SK-N-SH (cell line): ENCODE results near the gene DLAT. TPM values are rescaled to one million over a fixed set of nuclear protein-coding genes. Genes with fewer than 3 reads are reported as not detected.
"Not testable (repeated sequence)": the region's sequence is repeated elsewhere in the genome, so short reads cannot be mapped to it uniquely, and the experiment has no call there.

Experiments
- CTCF ChIA-PET: fragments of 300-600, 350-600 bp; formaldehyde crosslinking; extraction: SDS; loops from one replicate; lab custom pipeline; 2021; lab: Yijun Ruan, JAX
- POLR2A ChIA-PET: fragments of 350-600 bp; sonication (Branson Sonifier 250); formaldehyde crosslinking; extraction: SDS; loops from one replicate; lab custom pipeline; 2020; ENCODE audit warnings: antibody characterized with exemption, inconsistent platforms; lab: Yijun Ruan, JAX
- DNase-seq: peaks from one replicate; pipeline ENCODE4 v3.0.0; 2012
- H2AFZ ChIP-seq: fragments of 200-600 bp; sonication (generic); 2 replicates; pipeline ENCODE4 v1.8.1; 2016; ENCODE audit warnings: antibody characterized with exemption, mild to moderate bottlenecking, low read depth
- H3F3A ChIP-seq: fragments of 200-600 bp; sonication (generic); replicated peaks from 2 replicates; pipeline ENCODE3; 2016; ENCODE audit warnings: antibody characterized with exemption, mild to moderate bottlenecking; ENCODE audit not compliant: insufficient read depth
- H3K27ac ChIP-seq, 2 experiments: fragments of 200-500 bp in 1 of 2; fragments of 200-600 bp in 1 of 2; sonication (Bioruptor generic) in 1 of 2; sonication (generic), shearing (Covaris generic) in 1 of 2; 2 replicates each; pipeline versions ENCODE4 v1.5.1 to v1.6.1; 2014 to 2016; ENCODE audit warnings: low read depth in 2 of 2, inconsistent platforms in 1 of 2, low read length in 1 of 2, mild to moderate bottlenecking in 1 of 2, mixed read lengths in 1 of 2
- H3K27me3 ChIP-seq: fragments of 200-600 bp; sonication (generic), shearing (Covaris generic); 2 replicates; pipeline ENCODE4 v1.6.1; 2016; ENCODE audit warnings: mixed run types; ENCODE audit not compliant: insufficient read depth
- H3K36me3 ChIP-seq, 2 experiments: fragments of 200-500 bp in 1 of 2; fragments of 200-600 bp in 1 of 2; sonication (Bioruptor generic) in 1 of 2; sonication (generic) in 1 of 2; replicated peaks in 1 of 2; 2 replicates each; pipeline versions ENCODE3 to v1.5.1; 2014 to 2016; ENCODE audit warnings: low read length in 1 of 2, mild to moderate bottlenecking in 1 of 2; ENCODE audit not compliant: insufficient read depth in 2 of 2, control insufficient read depth in 1 of 2
- H3K4me1 ChIP-seq, 2 experiments: fragments of 200-500 bp in 1 of 2; fragments of 200-600 bp in 1 of 2; sonication (Bioruptor generic) in 1 of 2; sonication (generic), shearing (Covaris generic) in 1 of 2; 2 replicates each; pipeline versions ENCODE4 v1.5.1 to v1.6.1; 2014 to 2016; ENCODE audit warnings: low read depth in 1 of 2, low read length in 1 of 2, mixed run types in 1 of 2; ENCODE audit not compliant: insufficient read depth in 2 of 2, control insufficient read depth in 1 of 2
- H3K4me2 ChIP-seq: fragments of 200-600 bp; sonication (generic), shearing (Covaris generic); 2 replicates; pipeline ENCODE4 v1.6.1; 2017; ENCODE audit warnings: mixed run types
- H3K4me3 ChIP-seq, 2 experiments: fragments of 200-500 bp in 1 of 2; fragments of 200-600 bp in 1 of 2; sonication (Bioruptor generic) in 1 of 2; sonication (generic), shearing (Covaris generic) in 1 of 2; 2 replicates each; pipeline versions ENCODE4 v1.5.1 to v1.8.1; 2014 to 2016; ENCODE audit warnings: low read depth in 2 of 2, inconsistent platforms in 1 of 2, low read length in 1 of 2, mild to moderate bottlenecking in 1 of 2, mixed read lengths in 1 of 2, moderate library complexity in 1 of 2
- H3K79me2 ChIP-seq: fragments of 200-600 bp; sonication (generic); 2 replicates; pipeline ENCODE4 v1.8.1; 2017; ENCODE audit warnings: mild to moderate bottlenecking; ENCODE audit not compliant: insufficient read depth
- H3K9ac ChIP-seq: fragments of 200-600 bp; sonication (generic); 2 replicates; pipeline ENCODE4 v1.6.1; 2017; ENCODE audit warnings: mixed run types
- H3K9me2 ChIP-seq: fragments of 200-600 bp; sonication (generic); 2 replicates; pipeline ENCODE4 v1.6.1; 2017; ENCODE audit warnings: mixed run types
- H3K9me3 ChIP-seq: fragments of 200-600 bp; sonication (generic); 2 replicates; pipeline ENCODE4 v1.6.1; 2017; ENCODE audit warnings: mixed run types, mild to moderate bottlenecking, moderate library complexity
- H4K20me1 ChIP-seq: fragments of 200-600 bp; sonication (generic); 2 replicates; pipeline ENCODE4 v1.6.1; 2017; ENCODE audit warnings: mild to moderate bottlenecking, mixed run types; ENCODE audit not compliant: insufficient read depth
- CHD2 ChIP-seq: fragments of 150-350 bp; IDR thresholded peaks from 2 replicates; pipeline ENCODE4 v1.6.1; 2018; ENCODE audit warnings: low read length; ENCODE audit not compliant: partially characterized antibody
- CTCF ChIP-seq: fragments of 200-600 bp; sonication (generic); IDR thresholded peaks from 2 replicates; pipeline ENCODE4 v1.6.1; 2017; ENCODE audit warnings: antibody characterized with exemption, mild to moderate bottlenecking, moderate library complexity
- EZH2phosphoT487 ChIP-seq: fragments of 200-600 bp; sonication (generic); IDR thresholded peaks from 2 replicates; pipeline ENCODE4 v1.6.1; 2017; ENCODE audit warnings: low read depth, mixed run types, mild to moderate bottlenecking, antibody characterized with exemption, moderate library complexity, borderline replicate concordance
- FOXJ3 ChIP-seq: sonication (generic); formaldehyde crosslinking; IDR thresholded peaks from 2 replicates; pipeline ENCODE4 v1.5.1; 2020; ENCODE audit warnings: mild to moderate bottlenecking, missing genetic modification reagents
- JUND ChIP-seq: IDR thresholded peaks from 2 replicates; pipeline ENCODE4 v1.4.0; 2012
- MXI1 ChIP-seq: IDR thresholded peaks from 2 replicates; pipeline ENCODE4 v1.6.1; 2012; ENCODE audit warnings: mild to moderate bottlenecking, low read depth, low read length, improper control_type of control experiment
- NFIC ChIP-seq: IDR thresholded peaks from 2 replicates; pipeline ENCODE4 v1.4.0; 2012; ENCODE audit warnings: borderline replicate concordance
- NRF1 ChIP-seq: IDR thresholded peaks from 2 replicates; pipeline ENCODE4 v1.6.1; 2012; ENCODE audit warnings: low read depth, mild to moderate bottlenecking, low read length
- RXRA ChIP-seq: IDR thresholded peaks from 2 replicates; pipeline ENCODE4 v1.4.0; 2012; ENCODE audit warnings: low read depth, mild to moderate bottlenecking, borderline replicate concordance
- USF2 ChIP-seq: fragments of 150-350 bp; IDR thresholded peaks from 2 replicates; pipeline ENCODE4 v1.6.1; 2017; ENCODE audit warnings: antibody characterized with exemption, low read length, low read depth, borderline replicate concordance
- WGBS: methylation state at CpG from one replicate; pipeline ENCODE4 v1.1.6; 2017; ENCODE audit warnings: low lambda C conversion rate; 5-methylcytosine and 5-hydroxymethylcytosine counted together
- polyA plus RNA-seq, 3 experiments: library from polyadenylated mRNA; depleted of rRNA; stranded (reverse); fragments of >200 nt; gene quantifications; 2 replicates each; pipeline ENCODE4 v1.2.3, GENCODE V29; 2012
- TF ChIP-seq, protein P1 (sequence below): fragments of 150-350 bp; IDR thresholded peaks from 2 replicates; pipeline ENCODE4 v1.6.1; 2016; ENCODE audit warnings: mild to moderate bottlenecking, low read depth, low read length
- TF ChIP-seq, protein P2 (sequence below): IDR thresholded peaks from 2 replicates; pipeline ENCODE4 v1.4.0; 2012; ENCODE audit warnings: low read depth

The DLAT gene
- polyA plus RNA-seq, 1 of the 3 experiments (the other 2 are of a cell fraction) = 14.4 TPM

- TF ChIP-seq MXI1 = 0 out of 2 replicates have a peak, but pooled peaks have one; percentile 15
Measured at GRCh38 chr11:112086422-112087191, 61.4 kb downstream of the DLAT start, which contains the start of the genes SDHD and TIMM8B (continued).

GRCh38 chr11:112087212-112087611 is 62.0 kb downstream of the DLAT start:
- H3K79me2 ChIP-seq = peaks cover 70% of the 10 kb centered on the region
- H3K9me2 ChIP-seq = no peaks in the 10 kb centered on the region
- POLR2A ChIA-PET = interaction anchor here (0.6 to 1.5 kb wide), 2 partner anchors 65 to 216 kb away, joined by 3 read pairs; partner anchors contain the start of gene ALG9
- H3K27me3 ChIP-seq = no peaks in the 10 kb centered on the region
- peak overlapping the region; percentile 72 to 85 for H3K4me3 ChIP-seq
- H4K20me1 ChIP-seq = no peaks in the 10 kb centered on the region
- H3K27ac ChIP-seq = peak overlapping the region; percentile 48 to 67; a peak in 3 of 4 replicates
- TF ChIP-seq CHD2 (no peak), NFIC (no peak), FOXJ3 (CRISPR knock-in tag) (no peak), RXRA (no peak)
- TF ChIP-seq, protein P1, sequence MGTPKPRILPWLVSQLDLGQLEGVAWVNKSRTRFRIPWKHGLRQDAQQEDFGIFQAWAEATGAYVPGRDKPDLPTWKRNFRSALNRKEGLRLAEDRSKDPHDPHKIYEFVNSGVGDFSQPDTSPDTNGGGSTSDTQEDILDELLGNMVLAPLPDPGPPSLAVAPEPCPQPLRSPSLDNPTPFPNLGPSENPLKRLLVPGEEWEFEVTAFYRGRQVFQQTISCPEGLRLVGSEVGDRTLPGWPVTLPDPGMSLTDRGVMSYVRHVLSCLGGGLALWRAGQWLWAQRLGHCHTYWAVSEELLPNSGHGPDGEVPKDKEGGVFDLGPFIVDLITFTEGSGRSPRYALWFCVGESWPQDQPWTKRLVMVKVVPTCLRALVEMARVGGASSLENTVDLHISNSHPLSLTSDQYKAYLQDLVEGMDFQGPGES = no peak
- TF ChIP-seq, all 33 proteins: peak for 0
- Histone ChIP-seq H3K36me3 (peaks cover 63 to 66% of the 10 kb centered on the region in 2 experiments), H3K4me2 (peak overlapping the region; percentile 86), H3F3A (peaks cover 32% of the 10 kb centered on the region), H3K9ac (peak overlapping the region; percentile 81), H3K4me1 (peaks cover 0 to 19% of the 10 kb centered on the region in 2 experiments; a peak in 3 of 4 replicates), H3K9me3 (no peaks in the 10 kb centered on the region), H2AFZ (peak overlapping the region; percentile 27; the same call in 1 of the 2 replicates)
- no peak for DNase-seq
- 20% methylated on average over 10 of the region's 10 CpGs for WGBS
- CTCF ChIA-PET = interaction anchor here (0.6 to 4.2 kb wide), 6 partner anchors 11 to 192 kb away, joined by 3 to 16 read pairs (median 4); no protein-coding TSS in a partner anchor

DNA sequence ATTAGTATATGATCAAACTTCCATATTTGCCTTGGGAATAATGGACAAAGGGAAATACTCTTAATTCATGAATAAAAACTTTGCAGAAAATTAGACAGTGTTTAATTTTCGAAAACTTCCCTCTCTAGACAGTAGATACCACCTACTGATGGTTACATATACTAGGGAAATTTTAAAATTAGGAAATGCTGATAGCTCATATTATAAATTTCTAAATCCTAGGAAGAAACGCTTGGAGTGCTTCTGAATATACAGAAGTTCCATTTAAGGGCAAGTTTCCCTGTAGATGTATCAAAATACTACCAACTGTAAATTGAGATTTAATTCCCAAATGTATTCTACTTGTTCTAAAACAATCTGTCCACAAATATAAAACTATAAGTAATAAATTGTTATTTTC is 70.1 kb downstream of the DLAT start:
- H3K9ac ChIP-seq, DNase-seq, H3K9me3 ChIP-seq, H3K4me2 ChIP-seq, H3K27me3 ChIP-seq, H3K9me2 ChIP-seq, H3K27ac ChIP-seq, H3K4me3 ChIP-seq, POLR2A ChIA-PET, H2AFZ ChIP-seq, H3F3A ChIP-seq, H3K4me1 ChIP-seq, H4K20me1 ChIP-seq: not testable (repeated sequence)
- CTCF ChIA-PET = interaction anchor here (0.9 to 1.1 kb wide), 2 partner anchors 17 to 80 kb away, joined by 3 to 4 read pairs; partner anchors contain the start of gene BCO2
- 94% methylated on average over 2 of the region's 2 CpGs for WGBS
- H3K79me2 ChIP-seq = peaks cover 13% of the 10 kb centered on the region
- H3K36me3 ChIP-seq = peaks cover 43 to 49% of the 10 kb centered on the region in 2 experiments

- no peak overlapping the region for H3K4me2 ChIP-seq
- no peak overlapping the region for H3K9ac ChIP-seq
- H2AFZ ChIP-seq = no peak overlapping the region
- no peak for DNase-seq
- H3K36me3 ChIP-seq = peaks cover 37 to 41% of the 10 kb centered on the region in 2 experiments
- H3K27ac ChIP-seq = no peak overlapping the region
- no peaks in the 10 kb centered on the region for H3K27me3 ChIP-seq
- H3F3A ChIP-seq = no peaks in the 10 kb centered on the region
- no peak overlapping the region for H3K4me3 ChIP-seq
- H3K9me3 ChIP-seq = no peaks in the 10 kb centered on the region
- no peaks in the 10 kb centered on the region for H3K9me2 ChIP-seq
- H4K20me1 ChIP-seq = no peaks in the 10 kb centered on the region
- CTCF ChIA-PET = interaction anchor here (0.9 to 2.9 kb wide), 2 partner anchors 17 kb away, joined by 3 to 15 read pairs; no protein-coding TSS in a partner anchor
- peaks cover 11% of the 10 kb centered on the region; the same call in 1 of the 2 replicates for H3K79me2 ChIP-seq
- H3K4me1 ChIP-seq = no peaks in the 10 kb centered on the region
- POLR2A ChIA-PET = no interaction called here
- TF ChIP-seq CTCF (no peak), USF2 (no peak), EZH2phosphoT487 (no peak), NRF1 (no peak), JUND (no peak)
- TF ChIP-seq, protein P2, sequence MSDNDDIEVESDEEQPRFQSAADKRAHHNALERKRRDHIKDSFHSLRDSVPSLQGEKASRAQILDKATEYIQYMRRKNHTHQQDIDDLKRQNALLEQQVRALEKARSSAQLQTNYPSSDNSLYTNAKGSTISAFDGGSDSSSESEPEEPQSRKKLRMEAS = no peak
Measured at GRCh38 chr11:112096194-112096593, 71.0 kb downstream of the DLAT start.
